ENCODE data around the gene CALML3. TPM values are rescaled to one million over a fixed set of nuclear protein-coding genes. Genes with fewer than 3 reads are reported as not detected.

Gene CALML3
- total RNA-seq, 3 donors from 2014 or later (not counting 1 experiment from before 2014, with no cell fraction given) = not detected

DNA sequence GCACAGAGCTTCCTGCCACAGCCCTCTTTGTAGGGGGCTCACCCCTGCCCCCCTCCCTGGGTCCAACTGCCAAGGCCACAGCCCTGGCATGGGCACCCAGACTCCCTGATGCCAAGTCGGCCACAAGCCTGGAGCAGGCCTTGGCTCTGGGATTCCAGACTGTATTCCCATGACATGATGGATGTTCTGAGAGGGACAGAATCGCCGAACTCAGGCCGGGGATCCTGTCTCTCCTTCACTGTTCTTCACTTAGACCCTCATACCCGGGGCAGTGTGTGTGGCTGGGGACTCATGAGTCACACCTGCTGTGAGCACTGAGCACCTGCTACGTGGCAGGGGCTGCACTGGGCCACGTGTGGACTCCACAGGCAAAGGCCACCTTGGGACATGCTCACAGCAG, 33.3 kb upstream of the CALML3 start:
- no peaks in the 10 kb centered on the region for H3K27me3 Mint-ChIP-seq (ENCODE audit: low read depth in 2 of 2)
- no peak overlapping the region for H3K27ac Mint-ChIP-seq
- Histone ChIP-seq H3K4me3 (ENCODE audit: low read length) (no peak overlapping the region), H3K27ac (ENCODE audit: low read length) (no peak overlapping the region), H3K27me3 (ENCODE audit: control insufficient read depth, insufficient read depth, low read length) (no peaks in the 10 kb centered on the region), H3K9me3 (ENCODE audit: control insufficient read depth, insufficient read depth, low read length) (no peaks in the 10 kb centered on the region), H3K4me1 (ENCODE audit: control insufficient read depth, insufficient read depth, low read length) (no peaks in the 10 kb centered on the region), H3K36me3 (ENCODE audit: control insufficient read depth, insufficient read depth, low read length) (no peaks in the 10 kb centered on the region)
- no peaks in the 10 kb centered on the region for H3K36me3 Mint-ChIP-seq
- no peak overlapping the region for H3K4me3 Mint-ChIP-seq
- intact Hi-C loops (cut with micrococcal nuclease) = no loop called here
- H3K9me3 Mint-ChIP-seq = no peaks in the 10 kb centered on the region
- no peaks in the 10 kb centered on the region for H3K4me1 Mint-ChIP-seq
- ATAC-seq = no peak
- WGBS (ENCODE audit: insufficient coverage) = 89% methylated on average over 7 of the region's 7 CpGs
- DNase-seq = no peak
- TF ChIP-seq, protein P1, sequence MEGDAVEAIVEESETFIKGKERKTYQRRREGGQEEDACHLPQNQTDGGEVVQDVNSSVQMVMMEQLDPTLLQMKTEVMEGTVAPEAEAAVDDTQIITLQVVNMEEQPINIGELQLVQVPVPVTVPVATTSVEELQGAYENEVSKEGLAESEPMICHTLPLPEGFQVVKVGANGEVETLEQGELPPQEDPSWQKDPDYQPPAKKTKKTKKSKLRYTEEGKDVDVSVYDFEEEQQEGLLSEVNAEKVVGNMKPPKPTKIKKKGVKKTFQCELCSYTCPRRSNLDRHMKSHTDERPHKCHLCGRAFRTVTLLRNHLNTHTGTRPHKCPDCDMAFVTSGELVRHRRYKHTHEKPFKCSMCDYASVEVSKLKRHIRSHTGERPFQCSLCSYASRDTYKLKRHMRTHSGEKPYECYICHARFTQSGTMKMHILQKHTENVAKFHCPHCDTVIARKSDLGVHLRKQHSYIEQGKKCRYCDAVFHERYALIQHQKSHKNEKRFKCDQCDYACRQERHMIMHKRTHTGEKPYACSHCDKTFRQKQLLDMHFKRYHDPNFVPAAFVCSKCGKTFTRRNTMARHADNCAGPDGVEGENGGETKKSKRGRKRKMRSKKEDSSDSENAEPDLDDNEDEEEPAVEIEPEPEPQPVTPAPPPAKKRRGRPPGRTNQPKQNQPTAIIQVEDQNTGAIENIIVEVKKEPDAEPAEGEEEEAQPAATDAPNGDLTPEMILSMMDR (IDR thresholded peaks at IDR 0.05) = no peak

DNA sequence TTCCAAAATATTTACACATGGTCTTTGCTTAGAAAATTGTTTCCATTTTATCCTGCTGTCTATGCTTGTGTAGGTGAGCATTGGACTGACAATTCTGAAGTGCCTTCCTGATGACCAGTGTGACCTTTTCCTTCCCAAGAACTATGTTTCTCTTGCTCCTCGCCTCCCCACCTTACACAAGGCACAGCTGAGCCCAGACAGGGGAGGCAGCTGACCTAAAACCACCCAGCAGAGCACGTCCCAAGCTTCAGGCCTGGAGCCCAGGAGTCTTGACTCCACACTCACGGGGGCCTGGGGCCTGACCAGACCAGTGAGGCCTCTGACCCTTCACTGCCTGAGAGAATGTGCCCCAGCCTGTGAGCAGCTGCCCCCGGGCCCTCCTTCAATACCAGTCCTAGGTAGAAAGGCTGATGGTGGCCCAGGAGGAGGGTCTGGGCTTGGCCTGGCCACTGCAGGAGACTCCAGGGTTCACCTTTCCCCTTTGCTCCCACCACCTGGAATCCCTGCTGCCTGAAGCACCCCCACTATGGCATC, 32.4 kb upstream of the CALML3 start:
- ATAC-seq (no peak), DNase-seq (no peak)
- H3K27me3 Mint-ChIP-seq (ENCODE audit: low read depth in 2 of 2) = no peaks in the 10 kb centered on the region
- no peak overlapping the region for H3K4me3 Mint-ChIP-seq
- intact Hi-C loops (cut with micrococcal nuclease) = no loop called here
- no peaks in the 10 kb centered on the region for H3K36me3 ChIP-seq (ENCODE audit: control insufficient read depth, insufficient read depth, low read length)
- 83% methylated on average over 4 of the region's 4 CpGs for WGBS (ENCODE audit: insufficient coverage)
- no peaks in the 10 kb centered on the region for H3K9me3 Mint-ChIP-seq
- TF ChIP-seq, protein P1 (IDR thresholded peaks at IDR 0.05) = no peak
- no peaks in the 10 kb centered on the region for H3K4me1 ChIP-seq (ENCODE audit: control insufficient read depth, insufficient read depth, low read length)
- H3K9me3 ChIP-seq (ENCODE audit: control insufficient read depth, insufficient read depth, low read length) = no peaks in the 10 kb centered on the region
- H3K36me3 Mint-ChIP-seq = no peaks in the 10 kb centered on the region
- no peak overlapping the region for H3K27ac Mint-ChIP-seq
- H3K27ac ChIP-seq (ENCODE audit: low read length) = no peak overlapping the region
- no peaks in the 10 kb centered on the region for H3K27me3 ChIP-seq (ENCODE audit: control insufficient read depth, insufficient read depth, low read length)
- H3K4me3 ChIP-seq (ENCODE audit: low read length) = no peak overlapping the region
- H3K4me1 Mint-ChIP-seq = no peaks in the 10 kb centered on the region

DNA sequence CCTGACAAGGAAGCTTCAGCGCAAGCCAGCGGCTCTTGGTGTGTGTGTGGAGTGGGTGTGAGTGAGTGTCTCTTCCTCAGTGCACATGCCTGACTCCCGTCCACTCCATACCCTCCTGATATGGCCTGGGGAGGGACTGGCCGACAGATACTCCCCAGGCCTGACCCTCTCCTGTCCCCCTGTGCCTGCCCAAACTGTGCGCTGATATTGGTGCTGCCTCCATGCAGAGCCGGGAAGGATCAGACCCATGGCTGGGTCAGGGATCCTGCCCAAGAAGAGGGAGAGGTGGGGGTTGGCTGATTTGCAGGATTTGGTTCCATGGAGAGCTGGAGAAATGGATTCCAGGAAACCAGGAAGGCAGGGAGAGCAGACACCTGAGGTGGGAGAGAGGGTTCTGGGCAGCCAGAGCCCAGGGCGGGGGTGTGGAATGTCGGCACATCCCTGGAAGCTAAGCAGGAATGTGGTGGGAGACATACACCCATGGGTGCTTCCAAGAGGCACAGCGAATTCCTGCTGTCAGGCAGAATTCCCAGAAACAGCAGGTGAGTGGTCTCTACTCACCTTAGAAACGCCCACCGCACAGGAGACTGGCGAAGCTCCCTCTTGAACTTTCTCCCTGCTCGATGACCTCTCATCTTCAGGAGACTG, 31.7 kb upstream of the CALML3 start:
- Mint-ChIP-seq H3K36me3 (no peaks in the 10 kb centered on the region), H3K4me3 (no peak overlapping the region), H3K27ac (no peak overlapping the region), H3K4me1 (no peaks in the 10 kb centered on the region), H3K27me3 (ENCODE audit: low read depth in 2 of 2) (no peaks in the 10 kb centered on the region), H3K9me3 (no peaks in the 10 kb centered on the region)
- H3K36me3 ChIP-seq (ENCODE audit: control insufficient read depth, insufficient read depth, low read length) = no peaks in the 10 kb centered on the region
- TF ChIP-seq, protein P1 (IDR thresholded peaks at IDR 0.05) = no peak
- WGBS (ENCODE audit: insufficient coverage) = 88% methylated on average over 10 of the region's 13 CpGs
- intact Hi-C loops (cut with micrococcal nuclease) = no loop called here
- no peak overlapping the region for H3K4me3 ChIP-seq (ENCODE audit: low read length)
- H3K27ac ChIP-seq (ENCODE audit: low read length) = no peak overlapping the region
- H3K27me3 ChIP-seq (ENCODE audit: control insufficient read depth, insufficient read depth, low read length) = no peaks in the 10 kb centered on the region
- DNase-seq = no peak
- H3K9me3 ChIP-seq (ENCODE audit: control insufficient read depth, insufficient read depth, low read length) = no peaks in the 10 kb centered on the region
- ATAC-seq = no peak
- H3K4me1 ChIP-seq (ENCODE audit: control insufficient read depth, insufficient read depth, low read length) = no peaks in the 10 kb centered on the region

DNA sequence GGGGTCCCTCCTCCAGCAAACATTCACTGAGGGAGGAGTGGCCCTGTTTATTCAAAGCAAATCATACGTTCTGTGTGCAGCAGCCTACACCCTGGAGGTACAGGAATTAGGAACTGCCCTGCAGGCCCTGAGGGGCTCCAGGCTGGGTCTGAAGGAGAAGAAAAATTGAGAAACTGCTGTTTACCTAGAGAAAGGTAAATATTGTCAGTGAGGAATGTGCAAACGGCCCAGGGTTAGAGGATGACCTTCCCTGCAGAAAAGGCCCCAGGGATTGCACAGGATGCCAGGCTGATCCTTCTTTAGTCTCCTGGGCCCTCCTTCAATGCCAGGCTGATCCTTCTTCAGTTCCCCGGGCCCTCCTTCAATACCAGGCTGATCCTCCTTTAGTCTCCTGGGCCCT, 31.1 kb upstream of the CALML3 start:
- WGBS (ENCODE audit: insufficient coverage) = 86% methylated on average over 3 of the region's 3 CpGs
- H3K4me1 Mint-ChIP-seq = no peaks in the 10 kb centered on the region

More for the DNA sequence above, 31.1 kb upstream of the CALML3 start:
- Histone ChIP-seq H3K4me1 (ENCODE audit: control insufficient read depth, insufficient read depth, low read length) (no peaks in the 10 kb centered on the region), H3K27me3 (ENCODE audit: control insufficient read depth, insufficient read depth, low read length) (no peaks in the 10 kb centered on the region), H3K36me3 (ENCODE audit: control insufficient read depth, insufficient read depth, low read length) (no peaks in the 10 kb centered on the region), H3K27ac (ENCODE audit: low read length) (no peak overlapping the region), H3K4me3 (ENCODE audit: low read length) (no peak overlapping the region), H3K9me3 (ENCODE audit: control insufficient read depth, insufficient read depth, low read length) (no peaks in the 10 kb centered on the region)
- H3K36me3 Mint-ChIP-seq = no peaks in the 10 kb centered on the region
- TF ChIP-seq, protein P1 (IDR thresholded peaks at IDR 0.05) = no peak
- DNase-seq = no peak
- H3K9me3 Mint-ChIP-seq = no peaks in the 10 kb centered on the region
- no peak for ATAC-seq
- H3K4me3 Mint-ChIP-seq = no peak overlapping the region
- no peaks in the 10 kb centered on the region for H3K27me3 Mint-ChIP-seq (ENCODE audit: low read depth in 2 of 2)
- intact Hi-C loops (cut with micrococcal nuclease) = no loop called here
- no peak overlapping the region for H3K27ac Mint-ChIP-seq
